H1 (cell line): Measurements from ENCODE around the gene BNC2. TPM values are rescaled to one million over a fixed set of nuclear protein-coding genes. Genes with fewer than 3 reads are reported as not detected.

Experiments used
- BRCA1 ChIP-seq: IDR thresholded peaks from 2 replicates; pipeline ENCODE4 v1.6.1; 2012; ENCODE audit warnings: low read depth, low read length, improper control_type of control experiment
- CEBPB ChIP-seq: IDR thresholded peaks from 2 replicates; pipeline ENCODE4 v1.6.1; 2012; ENCODE audit warnings: low read depth, low read length
- CHD7 ChIP-seq: fragments of 300-600 bp; sonication (generic); IDR thresholded peaks from 2 replicates; pipeline ENCODE4 v1.7.1; 2012; ENCODE audit warnings: low read length, moderate library complexity, mild to moderate bottlenecking, inconsistent platforms; ENCODE audit not compliant: insufficient replicate concordance
- JUN ChIP-seq: IDR thresholded peaks from 2 replicates; pipeline ENCODE4 v1.6.1; 2011; ENCODE audit warnings: low read depth, mild to moderate bottlenecking, improper control_type of control experiment, low read length
- POU5F1 ChIP-seq: IDR thresholded peaks from 2 replicates; pipeline ENCODE4 v1.6.1; 2011; ENCODE audit warnings: low read depth, mild to moderate bottlenecking, low read length, moderate library complexity
- RBBP5 ChIP-seq: IDR thresholded peaks from 2 replicates; pipeline ENCODE4 v1.7.1; 2012; ENCODE audit warnings: low read depth, mild to moderate bottlenecking, inconsistent platforms, low read length, moderate library complexity, borderline replicate concordance
- SAP30 ChIP-seq: fragments of 300-600 bp; sonication (generic); IDR thresholded peaks from 2 replicates; pipeline ENCODE4 v1.7.1; 2012; ENCODE audit warnings: low read length, moderate library complexity, mild to moderate bottlenecking, inconsistent platforms; ENCODE audit not compliant: insufficient read depth, insufficient replicate concordance
- SIN3A ChIP-seq, 2 experiments: IDR thresholded peaks in 1 of 2; conservative IDR thresholded peaks in 1 of 2; 2 replicates each; pipeline ENCODE4 v1.6.1; 2011 to 2012; ENCODE audit warnings: low read length in 2 of 2, improper control_type of control experiment in 1 of 2, low read depth in 1 of 2, mild to moderate bottlenecking in 1 of 2
- SIRT6 ChIP-seq: IDR thresholded peaks from one replicate; pipeline ENCODE4 v1.7.1; 2012; ENCODE audit warnings: low read length, inconsistent platforms
- SP4 ChIP-seq: IDR thresholded peaks from 2 replicates; pipeline ENCODE4 v1.6.1; 2012; ENCODE audit warnings: low read length, inconsistent platforms
- polyA plus RNA-seq, 7 experiments: library from polyadenylated mRNA; depleted of rRNA in 3 of 7; stranded (reverse) in 5 of 7; unstranded in 2 of 7; fragments of >200 nt in 5 of 7; fragments of 200-250 nt in 2 of 7; gene quantifications; 1 replicate in 5 of 7; 2 replicates in 1 of 7; 4 replicates in 1 of 7; pipeline versions ENCODE4 v1.2.1 to v1.2.3, GENCODE V29; 2011 to 2013; ENCODE audit warnings: missing spikeins in 2 of 7, mixed read lengths in 2 of 7
- total RNA-seq: library from RNA; stranded (reverse); fragmentation: NEBNext Ultra II Directional; extraction: Animal tissue kit (Norgen Biotek cat#: 25700); gene quantifications from 2 replicates; pipeline ENCODE4 v1.2.1, GENCODE V29; 2021

BNC2 gene
- total and polyA plus RNA-seq, 2 of the 8 experiments (the other 6 are each of a cell fraction or from before 2014, with no cell fraction given), result 16.0 to 26.8 TPM

- TF ChIP-seq JUN (no peak), SAP30 (peak; percentile 10), SP4 (no peak), SIN3A (conservative IDR thresholded peaks at IDR 0.05 in 1 of 2, IDR thresholded peaks at IDR 0.05 in 1 of 2; ENCODE audit: low read depth in 1 of 2, low read length in 2 of 2) (peak in 1 of 2 experiments; percentile 79; a peak in 1 of 4 replicates), POU5F1 (no peak), CHD7 (no peak), RBBP5 (0 out of 2 replicates have a peak, but pooled peaks have one; percentile 21), SIRT6 (no peak), BRCA1 (no peak), CEBPB (no peak)
Observed at GRCh38 chr9:16871336-16872151, 1.1 kb upstream of the BNC2 start (continued).
